NCI-H510A (cell line): ENCODE data around the gene UTS2R.
"Not testable (repeated sequence)": the region's sequence is repeated elsewhere in the genome, so short reads cannot be mapped to it uniquely, and the experiment has no call there.

ENCODE experiments used
- DNase-seq: peaks from one replicate; lab custom pipeline; 2025; lab: John Stamatoyannopoulos, UW

UTS2R gene

GRCh38 chr17:82334204-82334621 is 37.4 kb upstream of the UTS2R start:
- no peak for DNase-seq

DNA sequence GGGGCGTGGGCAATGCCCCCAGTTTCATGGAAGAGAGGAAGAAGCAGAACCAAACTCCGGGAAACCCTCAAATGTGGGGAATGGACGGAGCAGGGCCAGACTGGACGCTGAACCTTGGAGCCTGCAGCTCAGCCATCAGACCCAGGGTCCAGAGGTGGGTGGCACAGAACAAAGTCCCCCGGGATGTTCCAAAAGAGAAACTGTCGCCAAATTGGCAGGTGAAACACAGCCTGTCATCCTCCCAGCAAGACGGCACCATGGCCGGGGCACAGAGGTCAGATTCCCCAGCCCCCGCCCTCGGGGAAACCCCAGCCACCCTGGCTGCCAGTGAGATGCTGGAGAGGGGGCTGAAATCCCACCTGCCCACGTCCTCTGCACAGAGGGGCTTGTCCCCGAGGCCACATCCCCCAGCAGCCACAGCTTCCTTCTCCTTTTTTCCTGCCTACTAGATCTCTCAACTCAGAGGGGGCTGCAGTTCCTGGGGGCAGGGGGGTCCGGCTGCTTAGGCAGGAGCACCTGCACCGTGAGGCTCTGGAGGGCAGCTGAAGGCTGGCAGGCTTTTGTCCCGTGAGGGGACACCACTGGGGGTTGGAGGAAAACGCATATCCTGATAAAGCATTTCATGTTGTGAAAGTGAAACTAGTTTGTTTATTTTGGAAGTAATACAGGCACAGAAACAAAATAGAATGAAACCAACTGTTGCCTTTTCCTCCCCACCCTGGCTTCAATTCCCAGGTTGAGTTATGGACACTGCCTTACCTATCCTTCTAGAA is 36.8 kb upstream of the UTS2R start:
- no peak for DNase-seq

GRCh38 chr17:82338858-82339633 is 32.5 kb upstream of the UTS2R start:
- no peak for DNase-seq

GRCh38 chr17:82339634-82340580 is 31.7 kb upstream of the UTS2R start:
- no peak for DNase-seq

DNA sequence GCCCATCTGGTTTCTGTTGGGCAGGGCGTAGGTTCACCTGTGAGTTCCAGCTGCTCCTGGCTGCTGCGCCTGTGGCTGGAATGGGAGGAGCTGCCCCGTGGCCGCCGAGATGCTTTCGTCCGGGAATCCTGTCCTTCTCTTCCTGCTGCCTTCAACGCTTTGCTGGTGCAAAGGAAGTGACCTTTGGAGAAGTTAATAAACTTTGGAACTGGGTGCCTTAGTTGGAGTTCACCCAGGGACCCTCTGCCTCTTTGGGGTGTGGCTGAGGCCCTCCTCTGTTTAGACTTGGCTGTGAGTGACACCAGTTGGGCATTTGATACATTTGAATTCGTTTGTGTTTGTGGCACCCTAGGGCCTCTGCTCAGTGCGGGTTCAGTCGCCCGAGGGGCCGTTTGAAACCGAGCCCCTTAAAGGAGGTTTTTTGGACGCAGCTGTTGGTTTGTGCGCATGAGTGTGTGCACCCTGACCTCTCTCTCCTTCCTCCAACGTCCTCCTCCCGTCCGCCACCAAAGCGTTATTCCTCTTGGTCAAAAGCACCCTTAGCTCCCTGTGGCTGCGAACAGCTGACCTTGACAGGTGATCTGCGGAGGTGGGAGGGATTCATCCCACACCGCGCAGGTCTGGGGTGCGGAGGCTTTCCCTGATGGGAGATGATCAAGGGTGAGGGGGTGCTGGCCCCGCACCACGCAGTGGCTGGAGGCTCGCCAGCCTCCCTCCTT is 29.0 kb upstream of the UTS2R start:
- no peak for DNase-seq

DNA sequence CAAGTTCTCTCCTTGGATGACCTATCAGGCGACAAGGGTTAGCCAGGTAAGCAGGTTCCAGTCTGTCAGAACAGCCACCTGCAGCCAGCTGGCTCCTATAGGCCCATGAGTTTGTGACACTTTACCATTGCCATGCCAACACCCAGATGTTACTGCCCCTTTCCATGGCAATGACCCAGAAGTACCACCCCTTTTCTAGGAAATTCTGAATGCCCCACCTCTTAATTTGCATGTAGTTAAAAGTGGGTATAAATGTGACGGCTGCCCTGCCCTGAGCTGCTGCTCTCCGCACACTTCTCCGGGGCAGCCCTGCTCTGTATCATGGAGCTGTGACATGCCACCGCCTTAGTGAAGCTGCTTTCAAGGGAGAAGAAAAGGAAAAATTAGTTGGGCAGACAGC is 28.0 kb upstream of the UTS2R start:
- no peak for DNase-seq

DNA sequence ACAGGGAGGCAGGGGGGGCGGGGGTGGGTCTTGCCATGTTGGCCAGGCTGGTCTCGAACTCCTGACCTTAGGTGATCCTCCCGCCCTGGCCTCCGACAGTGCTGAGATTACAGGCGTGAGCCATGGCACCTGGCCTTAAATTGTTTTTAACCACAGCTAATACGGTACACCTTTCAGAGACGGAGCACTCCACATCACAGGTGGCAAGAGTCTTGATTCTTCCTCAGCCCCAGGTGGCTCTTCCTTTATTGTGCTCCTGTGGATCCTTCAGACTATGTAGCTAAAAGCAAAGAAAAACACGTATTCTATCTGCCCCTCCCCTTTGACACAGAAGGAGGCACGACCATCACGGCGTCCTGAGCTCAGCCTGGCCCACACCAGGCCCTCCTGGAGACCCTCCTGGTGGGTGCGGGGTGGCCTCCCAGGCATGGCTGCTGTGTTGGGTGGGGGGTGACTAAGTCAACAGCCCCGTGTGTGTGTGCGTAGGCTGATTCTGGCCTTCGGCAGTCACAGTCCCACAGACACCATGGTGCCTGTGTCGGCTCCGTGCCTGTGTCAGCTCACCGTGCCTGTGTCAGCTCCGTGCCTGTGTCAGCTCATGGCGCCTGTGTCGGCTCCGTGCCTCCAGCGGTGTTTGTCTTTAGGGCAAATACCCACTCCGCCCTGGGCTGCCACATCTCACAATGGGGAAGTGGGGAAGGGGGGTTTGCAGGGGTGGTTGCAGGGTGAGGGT is 27.2 kb upstream of the UTS2R start:
- no peak for DNase-seq

GRCh38 chr17:82345151-82345976 is 26.2 kb upstream of the UTS2R start:
- DNase-seq, result no peak

DNA sequence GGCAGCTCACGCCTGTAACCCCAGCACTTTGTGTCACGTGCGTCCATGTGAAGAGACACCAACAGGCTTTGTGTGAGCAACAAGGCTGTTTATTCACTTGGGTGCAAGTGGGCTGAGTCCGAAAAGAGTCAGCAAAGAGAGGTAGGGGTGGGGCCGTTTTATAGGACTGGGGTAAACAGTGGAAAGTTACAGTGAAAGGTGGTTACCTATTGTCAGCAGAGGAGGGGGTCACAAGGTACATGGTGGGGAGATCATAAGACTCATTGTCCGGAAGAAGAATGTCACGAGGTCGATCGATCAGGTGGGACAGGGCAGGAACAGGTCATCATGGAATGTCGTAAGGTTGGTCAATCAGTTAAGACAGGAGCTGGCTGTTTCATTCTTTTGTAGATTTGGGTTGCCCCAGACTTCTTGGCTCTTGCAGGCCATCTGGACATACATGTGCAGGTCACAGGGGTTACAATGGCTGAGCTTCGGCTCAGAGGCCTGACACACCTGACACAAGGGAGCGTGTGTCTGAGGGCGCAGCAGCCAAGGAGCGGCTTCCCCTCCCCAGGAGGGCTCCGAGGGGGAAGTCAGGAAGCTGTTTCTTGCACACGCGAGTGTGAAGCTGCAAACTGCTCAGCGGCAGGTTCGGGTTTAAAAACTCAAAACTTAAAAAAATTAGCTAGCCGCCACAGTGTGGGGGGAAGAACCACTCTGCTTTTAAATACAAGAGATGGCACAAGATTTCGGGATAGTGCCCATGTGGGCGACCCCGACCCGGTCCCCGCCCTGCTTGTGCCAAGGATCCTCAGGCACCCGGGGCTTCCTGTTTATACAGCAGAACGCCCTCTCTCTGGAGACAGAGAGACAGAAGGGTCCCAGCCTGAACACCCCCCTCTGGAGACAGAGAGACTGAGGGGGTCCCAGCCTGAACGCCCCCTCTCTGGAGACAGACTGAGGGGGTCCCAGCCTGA is 24.9 kb upstream of the UTS2R start:
- DNase-seq, result no peak

DNA sequence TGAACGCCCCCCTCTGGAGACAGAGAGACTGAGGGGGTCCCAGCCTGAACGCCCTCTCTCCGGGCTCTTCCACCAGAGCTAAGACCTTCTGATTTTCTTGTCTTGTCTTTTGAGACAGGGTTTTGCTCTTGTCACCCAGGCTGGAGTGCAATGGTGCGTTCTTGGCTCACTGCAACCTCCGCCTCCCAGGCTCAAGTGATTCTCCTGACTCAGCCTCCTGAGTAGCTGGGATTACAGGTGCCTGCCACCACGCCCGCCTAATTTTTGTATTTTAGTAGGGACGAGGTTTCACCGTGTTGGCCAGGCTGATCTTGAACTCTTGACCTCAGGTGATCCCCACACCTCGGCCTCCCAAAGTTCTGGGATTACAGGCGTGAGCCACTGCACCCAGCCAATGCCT is 23.6 kb upstream of the UTS2R start:
- not testable (repeated sequence) for DNase-seq

GRCh38 chr17:82348434-82348833 is 23.1 kb upstream of the UTS2R start:
- no peak for DNase-seq

DNA sequence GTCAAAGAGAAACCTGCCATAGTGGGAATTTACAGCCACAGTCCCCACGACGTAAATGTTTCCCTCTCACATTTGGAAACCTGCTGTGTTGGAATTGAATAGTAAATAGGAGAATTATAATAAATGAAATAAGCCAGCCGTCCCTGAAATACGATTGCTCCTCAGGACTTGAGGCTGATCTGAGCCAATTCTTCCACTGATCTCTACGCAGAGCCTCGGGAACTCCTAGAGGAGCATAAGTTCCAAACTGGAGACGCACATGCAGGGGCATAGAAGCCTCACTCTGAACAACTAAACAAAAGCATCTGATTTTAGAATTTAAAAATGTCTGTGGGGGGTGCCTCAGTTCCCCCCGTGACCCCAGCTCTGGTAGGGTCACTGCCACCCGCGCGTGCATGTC is 22.7 kb upstream of the UTS2R start:
- no peak for DNase-seq

GRCh38 chr17:82349287-82349701 is 22.3 kb upstream of the UTS2R start:
- no peak for DNase-seq

GRCh38 chr17:82350182-82351030 is 21.2 kb upstream of the UTS2R start:
- DNase-seq, result no peak

DNA sequence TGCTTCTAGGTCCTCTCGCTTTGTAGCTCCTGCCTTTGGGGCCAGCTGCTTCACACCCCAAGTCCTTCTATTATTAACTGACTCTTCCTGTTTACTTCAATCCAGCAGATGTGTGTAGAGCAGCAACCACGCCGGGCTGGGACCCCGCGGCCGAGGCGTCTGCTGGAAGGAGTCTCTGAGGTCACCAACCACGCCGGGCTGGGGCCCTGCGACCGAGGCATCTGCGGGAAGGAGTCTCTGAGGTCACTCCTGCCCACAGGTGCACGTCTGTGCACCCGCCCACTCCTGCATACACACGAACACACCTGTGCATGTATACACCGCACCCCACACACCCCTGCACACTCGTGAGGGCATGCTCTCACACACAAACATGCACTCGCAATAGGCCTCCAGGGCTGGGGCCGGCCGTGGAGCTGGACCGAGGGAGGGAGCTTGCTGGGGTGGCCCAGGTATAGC is 20.3 kb upstream of the UTS2R start:
- no peak for DNase-seq

- DNase-seq, result peak; percentile 71
Observed at GRCh38 chr17:82351713-82352488, 19.7 kb upstream of the UTS2R start.

DNA sequence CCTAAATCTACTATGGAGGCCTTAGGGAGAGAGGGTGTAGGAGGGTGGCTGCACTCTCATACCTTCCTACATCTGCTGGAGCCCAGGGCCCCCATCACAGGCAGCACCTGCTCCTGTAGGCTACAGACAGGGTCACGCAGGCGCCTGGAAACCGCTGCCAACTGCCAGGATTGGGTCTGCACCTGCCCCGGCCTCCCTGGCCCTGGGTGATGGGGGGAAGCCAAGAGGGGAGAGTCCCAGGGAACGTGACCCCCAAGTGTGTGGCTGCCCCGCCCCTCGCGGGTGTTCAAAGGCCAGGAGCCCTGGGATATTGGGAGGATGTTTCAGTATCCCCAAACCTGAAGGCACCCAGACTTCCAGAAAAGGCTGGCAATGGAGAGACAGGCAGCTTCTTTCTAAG is 18.1 kb upstream of the UTS2R start:
- no peak for DNase-seq
